NB4 (cell line): Measurements from ENCODE around the gene CDX4.

ENCODE experiments used
- CTCF ChIP-seq: IDR thresholded peaks from one replicate; pipeline ENCODE4 v1.5.1; 2012; ENCODE audit warnings: low read depth, low read length
- POLR2A ChIP-seq: IDR thresholded peaks from 2 replicates; pipeline ENCODE4 v1.6.1; 2011; ENCODE audit warnings: mild to moderate bottlenecking; ENCODE audit not compliant: insufficient read length; ENCODE audit errors: extremely low read depth

- TF ChIP-seq CTCF (no peak), POLR2A (no peak)
Observed at GRCh38 chrX:73446831-73447230, at the start of gene CDX4.
